Uterus (tissue), 4 donors: Measurements from ENCODE around the gene PXMP4. TPM values are rescaled to one million over a fixed set of nuclear protein-coding genes. Genes with fewer than 3 reads are reported as not detected.

Source experiments
- DNase-seq, 2 donors: peaks; one replicate each; pipeline ENCODE4 v3.0.0-alpha.2; 2019 to 2020
- H3K27ac ChIP-seq, 2 donors: fragments of 200-600 bp; sonication (generic); 1 replicate in 1 of 2; 2 replicates in 1 of 2; pipeline ENCODE4 v1.5.1; 2016 to 2018
- H3K27me3 ChIP-seq, 2 donors: fragments of 200-600 bp; sonication (generic); one replicate each; pipeline ENCODE4 v1.5.1; 2018 to 2019; ENCODE audit warnings: control low read depth in 1 of 2
- H3K36me3 ChIP-seq, 2 donors: fragments of 200-600 bp; sonication (generic); one replicate each; pipeline ENCODE4 v1.5.1; 2019; ENCODE audit warnings: control low read depth in 1 of 2
- H3K4me1 ChIP-seq, 2 donors: fragments of 200-600 bp; sonication (generic); one replicate each; pipeline ENCODE4 v1.5.1; 2018 to 2019; ENCODE audit warnings: control low read depth in 1 of 2
- H3K4me3 ChIP-seq, 2 donors: fragments of 200-600 bp; sonication (generic); 1 replicate in 1 of 2; 2 replicates in 1 of 2; pipeline ENCODE4 v1.5.1; 2018 to 2019; ENCODE audit warnings: mild to moderate bottlenecking in 1 of 2
- H3K9me3 ChIP-seq, 2 donors: fragments of 200-600 bp; sonication (generic); one replicate each; pipeline ENCODE4 v1.5.1; 2019; ENCODE audit warnings: control low read depth in 1 of 2
- POLR2A ChIP-seq, 2 donors: fragments of 450-650 bp; IDR thresholded peaks; one replicate each; pipeline ENCODE4 v1.6.1; 2016; ENCODE audit warnings: antibody characterized with exemption in 2 of 2, mild to moderate bottlenecking in 1 of 2, moderate library complexity in 1 of 2
- intact Hi-C: fragments of 100-400 bp; cut with DNase I; formaldehyde crosslinking; loops from one replicate; pipeline ENCODE4 v1.15.1; 2023; ENCODE audit warnings: low total_unique reads
- total RNA-seq, 4 donors: library from RNA; depleted of rRNA in 3 of 4; stranded (reverse); fragments of >200 nt in 3 of 4; gene quantifications; one replicate each; pipeline versions ENCODE4 v1.1.0 to v1.2.4, GENCODE V29; 2014 to 2023
- TF ChIP-seq, protein P1 (sequence below), 4 experiments: fragments of 200-600 bp in 2 of 4; fragments of 450-650 bp in 2 of 4; sonication (generic) in 2 of 4; IDR thresholded peaks; one replicate each; pipeline ENCODE4 v1.5.1; 2016 to 2019; ENCODE audit warnings: antibody characterized with exemption in 4 of 4, mild to moderate bottlenecking in 2 of 4, moderate library complexity in 1 of 4
- donor health status: DM: yes; HTN: yes; CAD: no.

Gene PXMP4
- total RNA-seq, 4 donors from 2014 or later = 1.8 to 13.8 (median 10.7) TPM

DNA sequence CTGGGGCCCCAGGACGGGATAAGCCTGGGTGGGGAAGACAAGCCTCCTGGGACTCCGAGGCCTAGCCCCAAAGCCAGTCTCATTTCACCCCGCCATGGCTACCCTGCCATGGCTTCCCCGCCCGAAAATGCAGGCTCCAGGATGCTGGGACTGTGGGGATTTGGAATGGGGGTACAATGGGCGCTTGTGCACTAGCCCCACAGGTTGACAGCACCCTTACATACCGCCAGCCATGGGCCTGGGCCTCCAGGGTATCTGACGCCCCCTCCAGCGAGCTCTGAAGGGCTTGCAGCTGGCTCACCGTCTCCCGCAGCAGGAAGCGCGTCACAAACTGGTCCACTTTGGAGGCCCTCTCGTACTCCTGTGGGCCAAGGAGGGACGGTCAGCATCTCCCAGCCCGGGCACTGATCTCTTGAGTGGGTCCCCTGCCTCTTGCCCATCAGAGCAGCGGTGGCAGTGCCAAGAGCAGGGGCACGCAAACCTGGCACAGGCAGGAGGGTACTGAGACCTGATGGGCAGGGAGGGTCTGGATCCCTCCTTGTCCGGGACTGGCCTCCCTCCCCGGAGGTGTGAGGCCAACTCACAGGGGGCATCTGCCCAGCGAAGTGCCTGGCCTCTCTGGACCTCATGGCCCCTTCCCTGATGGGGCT, 60.0 kb downstream of the PXMP4 start:
- Histone ChIP-seq H3K9me3 (no peaks in the 10 kb centered on the region), H3K27me3 (no peaks in the 10 kb centered on the region), H3K27ac (no peak overlapping the region), H3K4me1 (peaks cover 0 to 7% of the 10 kb centered on the region in 2 donors), H3K36me3 (no peaks in the 10 kb centered on the region), H3K4me3 (no peak overlapping the region)
- intact Hi-C loops = no loop called here
- DNase-seq = peak in 1 of 2 donors; percentile 18
- TF ChIP-seq, protein P1, sequence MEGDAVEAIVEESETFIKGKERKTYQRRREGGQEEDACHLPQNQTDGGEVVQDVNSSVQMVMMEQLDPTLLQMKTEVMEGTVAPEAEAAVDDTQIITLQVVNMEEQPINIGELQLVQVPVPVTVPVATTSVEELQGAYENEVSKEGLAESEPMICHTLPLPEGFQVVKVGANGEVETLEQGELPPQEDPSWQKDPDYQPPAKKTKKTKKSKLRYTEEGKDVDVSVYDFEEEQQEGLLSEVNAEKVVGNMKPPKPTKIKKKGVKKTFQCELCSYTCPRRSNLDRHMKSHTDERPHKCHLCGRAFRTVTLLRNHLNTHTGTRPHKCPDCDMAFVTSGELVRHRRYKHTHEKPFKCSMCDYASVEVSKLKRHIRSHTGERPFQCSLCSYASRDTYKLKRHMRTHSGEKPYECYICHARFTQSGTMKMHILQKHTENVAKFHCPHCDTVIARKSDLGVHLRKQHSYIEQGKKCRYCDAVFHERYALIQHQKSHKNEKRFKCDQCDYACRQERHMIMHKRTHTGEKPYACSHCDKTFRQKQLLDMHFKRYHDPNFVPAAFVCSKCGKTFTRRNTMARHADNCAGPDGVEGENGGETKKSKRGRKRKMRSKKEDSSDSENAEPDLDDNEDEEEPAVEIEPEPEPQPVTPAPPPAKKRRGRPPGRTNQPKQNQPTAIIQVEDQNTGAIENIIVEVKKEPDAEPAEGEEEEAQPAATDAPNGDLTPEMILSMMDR (IDR thresholded peaks at IDR 0.05) = no peak
- TF ChIP-seq POLR2A (IDR thresholded peaks at IDR 0.05) = no peak

DNA sequence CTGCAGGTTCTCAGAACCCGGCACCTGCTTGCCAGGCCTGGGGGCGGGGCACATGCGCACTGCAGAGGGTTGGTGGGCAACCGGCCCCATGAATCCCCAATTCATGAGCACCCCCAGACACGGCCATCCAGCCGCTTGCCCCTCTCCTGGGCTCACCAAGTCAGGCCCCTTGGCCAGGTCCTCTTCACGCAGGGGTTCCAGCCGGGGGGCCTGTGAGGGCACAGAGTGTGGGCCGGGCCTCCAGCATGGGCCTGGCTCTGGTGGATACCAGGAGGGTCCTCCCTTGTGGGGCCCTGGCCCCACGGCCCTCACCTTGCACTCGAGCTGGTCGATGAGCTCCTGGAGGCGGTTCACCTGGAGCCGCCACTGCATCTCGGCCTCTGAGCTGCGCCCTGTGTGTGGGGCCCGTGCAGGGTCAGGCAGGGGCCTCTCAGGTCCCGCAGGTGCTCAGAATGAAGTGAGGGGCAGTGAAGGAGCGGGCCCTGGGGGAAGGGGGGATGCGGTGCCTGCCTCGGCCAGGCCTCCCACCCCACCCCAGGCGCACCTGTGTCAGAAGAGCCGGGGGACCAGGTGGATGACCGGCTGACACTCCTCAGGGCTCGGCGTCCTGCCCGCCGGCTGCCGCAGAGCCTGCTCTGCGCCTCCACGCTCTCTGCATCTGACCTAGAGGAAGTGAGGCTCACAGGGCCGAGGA, 60.6 kb downstream of the PXMP4 start:
- DNase-seq = no peak
- intact Hi-C loops = no loop called here
- H3K36me3 ChIP-seq = no peaks in the 10 kb centered on the region
- H3K27me3 ChIP-seq = no peaks in the 10 kb centered on the region
- H3K9me3 ChIP-seq = no peaks in the 10 kb centered on the region
- H3K4me1 ChIP-seq = peaks cover 0 to 7% of the 10 kb centered on the region in 2 donors
- H3K27ac ChIP-seq = no peak overlapping the region
- no peak overlapping the region for H3K4me3 ChIP-seq
- TF ChIP-seq, protein P1 (IDR thresholded peaks at IDR 0.05) = no peak
- no peak for TF ChIP-seq POLR2A (IDR thresholded peaks at IDR 0.05)

DNA sequence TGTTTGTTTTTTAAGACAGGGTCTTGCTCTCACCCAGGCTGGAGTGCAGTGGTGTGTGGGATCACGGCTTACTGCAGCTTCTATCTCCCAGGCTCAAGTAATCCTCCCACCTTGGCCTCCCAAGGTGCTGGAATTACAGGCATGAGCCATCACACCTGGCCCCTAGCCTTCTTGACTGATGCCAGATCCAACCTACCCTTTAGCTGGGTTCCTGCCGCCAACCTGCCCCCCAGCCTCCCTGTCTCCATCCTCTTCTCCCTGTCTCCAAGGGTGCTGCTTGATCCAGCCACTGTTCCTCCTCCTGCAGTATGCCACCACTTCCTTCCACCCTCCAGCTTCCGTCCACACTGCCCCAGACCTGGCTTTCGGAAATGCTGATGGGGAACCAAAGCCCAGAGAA, 61.2 kb downstream of the PXMP4 start:
- Histone ChIP-seq H3K36me3 (no peaks in the 10 kb centered on the region), H3K9me3 (no peaks in the 10 kb centered on the region), H3K27me3 (no peaks in the 10 kb centered on the region), H3K4me3 (no peak overlapping the region), H3K4me1 (peaks cover 0 to 7% of the 10 kb centered on the region in 2 donors), H3K27ac (no peak overlapping the region)
- no peak for DNase-seq
- intact Hi-C loops = no loop called here
- TF ChIP-seq POLR2A (IDR thresholded peaks at IDR 0.05) = no peak
- TF ChIP-seq, protein P1 (IDR thresholded peaks at IDR 0.05) = no peak

DNA sequence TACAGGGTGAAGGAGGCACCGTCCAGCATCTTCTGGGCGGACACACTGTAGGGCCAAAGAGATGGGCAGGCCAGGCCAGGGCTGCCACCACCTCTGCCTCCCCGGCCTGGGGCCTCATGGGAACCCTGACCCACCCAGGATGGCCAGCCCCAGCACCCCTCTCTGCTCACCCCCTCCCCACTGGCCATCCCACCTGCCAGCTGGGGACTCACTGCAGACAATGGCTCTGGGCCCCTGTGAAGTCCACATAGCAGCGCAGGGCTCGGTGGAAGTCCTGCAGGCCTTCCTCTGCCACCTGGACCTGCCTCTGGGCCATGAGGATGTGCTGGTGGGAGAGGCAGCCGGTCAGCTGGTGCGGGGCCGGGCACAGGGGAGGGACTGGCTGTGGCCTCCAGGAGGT, 61.6 kb downstream of the PXMP4 start:
- no peak for DNase-seq

DNA sequence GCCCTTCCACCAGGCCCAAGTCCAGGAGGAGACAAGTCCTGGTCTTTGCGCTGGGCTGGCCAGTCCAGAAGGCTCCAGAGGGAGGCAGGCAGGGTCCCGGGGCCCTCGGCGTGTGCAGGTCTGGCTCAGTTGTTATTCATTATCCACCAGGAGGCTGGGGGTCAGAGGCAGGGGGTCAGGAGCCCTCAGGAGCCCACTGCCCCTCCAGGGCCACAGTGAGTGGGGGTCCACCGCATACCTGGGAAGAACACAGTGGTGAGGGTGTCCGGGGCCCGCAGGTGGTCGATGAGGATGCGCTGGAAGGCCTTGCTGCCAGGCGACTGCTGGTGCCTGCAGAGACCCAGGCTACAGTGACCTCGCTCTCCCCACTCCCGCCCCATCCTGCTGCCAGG, 62.4 kb downstream of the PXMP4 start:
- H3K27ac ChIP-seq = no peak overlapping the region
- no peak for TF ChIP-seq POLR2A (IDR thresholded peaks at IDR 0.05)
- TF ChIP-seq, protein P1 (IDR thresholded peaks at IDR 0.05) = no peak

More for the DNA sequence above, 61.6 kb downstream of the PXMP4 start:
- Histone ChIP-seq H3K36me3 (no peaks in the 10 kb centered on the region), H3K27ac (no peak overlapping the region), H3K27me3 (no peaks in the 10 kb centered on the region), H3K9me3 (no peaks in the 10 kb centered on the region), H3K4me1 (peaks cover 0 to 10% of the 10 kb centered on the region in 2 donors), H3K4me3 (no peak overlapping the region)
- intact Hi-C loops = no loop called here
- TF ChIP-seq, protein P1 (IDR thresholded peaks at IDR 0.05) = no peak
- no peak for TF ChIP-seq POLR2A (IDR thresholded peaks at IDR 0.05)

More for the DNA sequence above, 62.4 kb downstream of the PXMP4 start:
- peaks cover 0 to 6% of the 10 kb centered on the region in 2 donors for H3K4me1 ChIP-seq
- no peaks in the 10 kb centered on the region for H3K9me3 ChIP-seq
- no peaks in the 10 kb centered on the region for H3K36me3 ChIP-seq
- H3K27me3 ChIP-seq = no peaks in the 10 kb centered on the region
- intact Hi-C loops = no loop called here
- H3K4me3 ChIP-seq = no peak overlapping the region
- DNase-seq = no peak
